Parathyroid adenoma (tissue), 2 donors: Measurements from ENCODE around the gene MTA2.

Experiments
- H2AFZ ChIP-seq: fragments of 300-600 bp; sonication (generic); one replicate; pipeline ENCODE4 v1.7.0; 2017; ENCODE audit warnings: antibody characterized with exemption, mild to moderate bottlenecking
- H3K27ac ChIP-seq: fragments of 300-600 bp; sonication (generic); one replicate; pipeline ENCODE4 v1.7.0; 2017
- H3K27me3 ChIP-seq: fragments of 300-600 bp; sonication (generic); one replicate; pipeline ENCODE4 v1.7.0; 2017; ENCODE audit warnings: low read length; ENCODE audit not compliant: control insufficient read depth, insufficient read depth
- H3K36me3 ChIP-seq: fragments of 300-600 bp; sonication (generic); one replicate; pipeline ENCODE4 v1.7.0; 2017; ENCODE audit warnings: low read length; ENCODE audit not compliant: control insufficient read depth, insufficient read depth
- H3K4me1 ChIP-seq: fragments of 300-600 bp; sonication (generic); one replicate; pipeline ENCODE4 v1.7.0; 2017; ENCODE audit warnings: control low read depth
- H3K4me2 ChIP-seq: fragments of 300-600 bp; sonication (generic); one replicate; pipeline ENCODE4 v1.7.0; 2017; ENCODE audit warnings: low read length
- H3K4me3 ChIP-seq: fragments of 300-600 bp; sonication (generic); one replicate; pipeline ENCODE4 v1.7.0; 2017; ENCODE audit warnings: low read depth, low read length
- H3K79me2 ChIP-seq: fragments of 300-600 bp; sonication (generic); one replicate; pipeline ENCODE4 v1.7.0; 2017; ENCODE audit warnings: control low read depth
- H3K9ac ChIP-seq: fragments of 300-600 bp; sonication (generic); one replicate; pipeline ENCODE4 v1.7.0; 2017; ENCODE audit warnings: mild to moderate bottlenecking
- H3K9me3 ChIP-seq: fragments of 300-600 bp; sonication (generic); one replicate; pipeline ENCODE4 v1.7.0; 2017; ENCODE audit warnings: low read length; ENCODE audit not compliant: control insufficient read depth
- CTCF ChIP-seq: fragments of 300-600 bp; sonication (generic); IDR thresholded peaks from one replicate; pipeline ENCODE4 v1.7.0; 2017; ENCODE audit warnings: antibody characterized with exemption, mild to moderate bottlenecking
- donor health status: primary hyperparathyroidism.

The MTA2 gene

GRCh38 chr11:62593434-62594044 lies 8.1 kb downstream of the MTA2 start:
- Histone ChIP-seq H3K9ac (no peak overlapping the region), H3K9me3 (no peaks in the 10 kb centered on the region), H3K27me3 (no peaks in the 10 kb centered on the region), H2AFZ (no peak overlapping the region), H3K36me3 (no peaks in the 10 kb centered on the region), H3K79me2 (no peaks in the 10 kb centered on the region), H3K27ac (no peak overlapping the region), H3K4me3 (no peak overlapping the region), H3K4me1 (peaks cover 8% of the 10 kb centered on the region), H3K4me2 (no peak overlapping the region)
- peak; percentile 42 for TF ChIP-seq CTCF

- no peak overlapping the region for H3K27ac ChIP-seq
- H3K36me3 ChIP-seq: no peaks in the 10 kb centered on the region
- peaks cover 8% of the 10 kb centered on the region for H3K4me1 ChIP-seq
- H3K4me2 ChIP-seq: no peak overlapping the region
- H3K9me3 ChIP-seq: no peaks in the 10 kb centered on the region
- no peak overlapping the region for H3K4me3 ChIP-seq
- H3K27me3 ChIP-seq: no peaks in the 10 kb centered on the region
- no peak overlapping the region for H3K9ac ChIP-seq
- H3K79me2 ChIP-seq: no peaks in the 10 kb centered on the region
- TF ChIP-seq CTCF: no peak
- no peak overlapping the region for H2AFZ ChIP-seq
Observed at GRCh38 chr11:62592989-62593421, 8.7 kb downstream of the MTA2 start.

GRCh38 chr11:62592146-62592815 lies 9.4 kb downstream of the MTA2 start:
- peak overlapping the region; percentile 87 for H3K4me2 ChIP-seq
- H3K9ac ChIP-seq: no peak overlapping the region
- peak overlapping the region; percentile 92 for H2AFZ ChIP-seq
- TF ChIP-seq CTCF: no peak
- peak overlapping the region; percentile 63 for H3K4me3 ChIP-seq
- H3K27me3 ChIP-seq: no peaks in the 10 kb centered on the region
- no peaks in the 10 kb centered on the region for H3K36me3 ChIP-seq
- H3K9me3 ChIP-seq: no peaks in the 10 kb centered on the region
- peaks cover 8% of the 10 kb centered on the region for H3K4me1 ChIP-seq
- H3K27ac ChIP-seq: peak overlapping the region; percentile 94
- H3K79me2 ChIP-seq: no peaks in the 10 kb centered on the region

- peak within 1 kb of the TSS; percentile 67 for H3K9ac ChIP-seq
- no peaks in the 10 kb centered on the region for H3K36me3 ChIP-seq
- peak within 1 kb of the TSS; percentile 89 for H3K4me3 ChIP-seq
- H3K9me3 ChIP-seq: no peaks in the 10 kb centered on the region
- no peak for TF ChIP-seq CTCF
- H3K27ac ChIP-seq: peak within 1 kb of the TSS; percentile 94
- peaks cover 8% of the 10 kb centered on the region for H3K4me1 ChIP-seq
- H3K4me2 ChIP-seq: peak within 1 kb of the TSS; percentile 87
- no peaks in the 10 kb centered on the region for H3K27me3 ChIP-seq
- H2AFZ ChIP-seq: peak within 1 kb of the TSS; percentile 92
- H3K79me2 ChIP-seq: no peaks in the 10 kb centered on the region
Observed at GRCh38 chr11:62591448-62592145, 10.1 kb downstream of the MTA2 start, which contains the start of gene TUT1. TUT1 (minus strand) TSS chr11:62591523; CDS start chr11:62591485, 38 bp downstream.
